Right cardiac atrium (tissue), 5 donors: Measurements from ENCODE around the gene OTUD7B. TPM values are rescaled to one million over a fixed set of nuclear protein-coding genes. Genes with fewer than 3 reads are reported as not detected.

Experiments
- ATAC-seq, 2 donors: fragments of 200-7000 bp; cut with Tn5 transposase; one replicate each; pipeline versions ENCODE4 v1.8.0 to v1.9.1; 2020; ENCODE audit warnings: moderate library complexity in 2 of 2, mild to moderate bottlenecking in 1 of 2
- DNase-seq, 3 donors: peaks; one replicate each; pipeline ENCODE4 v3.0.0-alpha.2; 2020
- H3K27ac ChIP-seq: one replicate; pipeline ENCODE4 v1.5.1; 2013; ENCODE audit warnings: mild to moderate bottlenecking, low read length, control low read depth, moderate library complexity
- H3K27me3 ChIP-seq: one replicate; pipeline ENCODE4 v1.6.1; 2013; ENCODE audit not compliant: control insufficient read depth, insufficient read depth
- H3K4me1 ChIP-seq: one replicate; pipeline ENCODE4 v1.6.1; 2013; ENCODE audit warnings: low read length; ENCODE audit not compliant: control insufficient read depth, insufficient read depth
- H3K4me3 ChIP-seq: one replicate; pipeline ENCODE4 v1.5.1; 2013; ENCODE audit warnings: low read length, control low read depth
- H3K9me3 ChIP-seq: one replicate; pipeline ENCODE4 v1.6.1; 2013; ENCODE audit warnings: low read length; ENCODE audit not compliant: control insufficient read depth
- WGBS: extraction: QIAGEN DNeasy Blood & Tissue Kit; methylation state at CpG from one replicate; pipeline ENCODE4 v1.1.7; 2013; 5-methylcytosine and 5-hydroxymethylcytosine counted together
- intact Hi-C, 4 donors: fragments of 100-400 bp; cut with DNase I; formaldehyde crosslinking; loops; one replicate each; pipeline versions ENCODE4 v1.11.0 to v1.14.0; 2022 to 2023
- polyA plus RNA-seq: library from polyadenylated mRNA; stranded (reverse); fragments of 200-250 nt; gene quantifications from one replicate; pipeline ENCODE4 v1.2.3, GENCODE V29; 2013
- total RNA-seq, 4 donors: library from RNA; stranded (reverse); fragmentation: NEBNext Ultra II Directional; extraction: Animal tissue kit (Norgen Biotek cat#: 25700); gene quantifications; one replicate each; pipeline ENCODE4 v1.2.1, GENCODE V29; 2021
- donor health status: healthy with polysubstance abuse.
- donor health status: DM: no; HTN: yes; CAD: no.
- donor health status: DM: no; HTN: no; CAD: no.
- donor health status: DM: no; HTN: yes; CAD: no; lungs with severe emphysema.
- donor health status: DM: yes; HTN: yes; CAD: no.

The OTUD7B gene
- total and polyA plus RNA-seq, 5 donors = 9.6 to 27.2 (median 26.2) TPM

- Histone ChIP-seq H3K9me3 (no peaks in the 10 kb centered on the region), H3K4me1 (no peaks in the 10 kb centered on the region), H3K27me3 (no peaks in the 10 kb centered on the region), H3K27ac (no peak overlapping the region), H3K4me3 (no peak overlapping the region)
- no peak for ATAC-seq
- 81% methylated on average over 6 of the region's 6 CpGs for WGBS
- DNase-seq = no peak
- intact Hi-C loops = no loop called here
Measured at GRCh38 chr1:150022357-150022756, 11.8 kb upstream of the OTUD7B start.

GRCh38 chr1:150021191-150021694 is 10.7 kb upstream of the OTUD7B start:
- intact Hi-C loops = no loop called here
- 62% methylated on average over 5 of the region's 5 CpGs for WGBS

GRCh38 chr1:150020711-150021110 is 10.2 kb upstream of the OTUD7B start:
- DNase-seq (no peak), ATAC-seq (no peak)
- no peaks in the 10 kb centered on the region for H3K27me3 ChIP-seq
- no peaks in the 10 kb centered on the region for H3K4me1 ChIP-seq
- WGBS = 92% methylated on average over 2 of the region's 2 CpGs
- H3K9me3 ChIP-seq = no peaks in the 10 kb centered on the region
- H3K27ac ChIP-seq = no peak overlapping the region
- intact Hi-C loops = no loop called here
- H3K4me3 ChIP-seq = no peak overlapping the region

More at GRCh38 chr1:150021191-150021694, 10.7 kb upstream of the OTUD7B start:
- H3K27ac ChIP-seq = no peak overlapping the region
- no peaks in the 10 kb centered on the region for H3K27me3 ChIP-seq
- peak; percentile 38 to 71 for ATAC-seq
- no peaks in the 10 kb centered on the region for H3K9me3 ChIP-seq
- H3K4me3 ChIP-seq = no peak overlapping the region
- DNase-seq = no peak
- no peaks in the 10 kb centered on the region for H3K4me1 ChIP-seq

GRCh38 chr1:150018165-150018564 is 7.6 kb upstream of the OTUD7B start:
- WGBS = 77% methylated on average over 4 of the region's 4 CpGs
- no peak overlapping the region for H3K4me3 ChIP-seq
- H3K9me3 ChIP-seq = no peaks in the 10 kb centered on the region
- H3K27ac ChIP-seq = no peak overlapping the region
- no peaks in the 10 kb centered on the region for H3K4me1 ChIP-seq
- ATAC-seq (no peak), DNase-seq (no peak)
- intact Hi-C loops = loop anchor here in 1 of 4 donors (10.0 kb wide), 1 partner anchor 47 kb away; the partner anchor contains the start of gene VPS45
- H3K27me3 ChIP-seq = no peaks in the 10 kb centered on the region

GRCh38 chr1:150017206-150017750 is 6.8 kb upstream of the OTUD7B start:
- Histone ChIP-seq H3K4me1 (no peaks in the 10 kb centered on the region), H3K27me3 (no peaks in the 10 kb centered on the region), H3K9me3 (no peaks in the 10 kb centered on the region), H3K4me3 (no peak overlapping the region), H3K27ac (no peak overlapping the region)
- no peak for ATAC-seq
- no peak for DNase-seq
- intact Hi-C loops = loop anchor here in 1 of 4 donors (10.0 kb wide), 1 partner anchor 48 kb away; the partner anchor contains the start of gene VPS45

- DNase-seq = no peak
- H3K4me1 ChIP-seq = no peaks in the 10 kb centered on the region
- intact Hi-C loops = loop anchor here in 1 of 4 donors (10.0 kb wide), 1 partner anchor 49 kb away; the partner anchor contains the start of gene VPS45
- no peaks in the 10 kb centered on the region for H3K9me3 ChIP-seq
- H3K4me3 ChIP-seq = no peak overlapping the region
- H3K27me3 ChIP-seq = no peaks in the 10 kb centered on the region
- ATAC-seq = no peak
- WGBS = 76% methylated on average over 4 of the region's 4 CpGs
- H3K27ac ChIP-seq = no peak overlapping the region
Measured at GRCh38 chr1:150015651-150016131, 5.2 kb upstream of the OTUD7B start.

GRCh38 chr1:150012611-150013010 is 2.1 kb upstream of the OTUD7B start:
- ATAC-seq = no peak
- intact Hi-C loops = loop anchor here in 1 of 4 donors (10.0 kb wide), 1 partner anchor 52 kb away; the partner anchor contains the start of gene VPS45
- H3K27me3 ChIP-seq = no peaks in the 10 kb centered on the region
- DNase-seq = no peak
- no peak overlapping the region for H3K4me3 ChIP-seq
- H3K4me1 ChIP-seq = no peaks in the 10 kb centered on the region
- H3K27ac ChIP-seq = no peak overlapping the region
- no peaks in the 10 kb centered on the region for H3K9me3 ChIP-seq
- WGBS = 89% methylated on average over 1 of the region's 1 CpG

- Histone ChIP-seq H3K27me3 (no peaks in the 10 kb centered on the region), H3K4me1 (no peaks in the 10 kb centered on the region), H3K9me3 (no peaks in the 10 kb centered on the region), H3K4me3 (peak overlapping the region; percentile 81), H3K27ac (peak overlapping the region; percentile 95)
- WGBS = under 1% methylated on average over 29 of the region's 29 CpGs
- intact Hi-C loops = loop anchor here in 1 of 4 donors (5.0 to 10.0 kb wide), 2 partner anchors 37 to 55 kb away; partner anchors contain the start of gene VPS45
- DNase-seq (peak in 1 of 3 donors; percentile 20), ATAC-seq (peak; percentile 53 to 71)
Measured at GRCh38 chr1:150009604-150010392, 728 bp downstream of the OTUD7B start.

GRCh38 chr1:150008699-150009098 is 1.8 kb downstream of the OTUD7B start:
- intact Hi-C loops = loop anchor here in 1 of 4 donors (5.0 kb wide), 1 partner anchor 36 kb away; no protein-coding TSS in a partner anchor
- 49% methylated on average over 6 of the region's 6 CpGs for WGBS
- Histone ChIP-seq H3K4me1 (no peaks in the 10 kb centered on the region), H3K4me3 (peak overlapping the region; percentile 81), H3K27ac (peak overlapping the region; percentile 52), H3K27me3 (no peaks in the 10 kb centered on the region), H3K9me3 (no peaks in the 10 kb centered on the region)
- no peak for ATAC-seq
- no peak for DNase-seq

- H3K27ac ChIP-seq = no peak overlapping the region
- H3K4me1 ChIP-seq = peaks cover 2% of the 10 kb centered on the region
- WGBS = 88% methylated on average over 4 of the region's 4 CpGs
- H3K27me3 ChIP-seq = no peaks in the 10 kb centered on the region
- no peaks in the 10 kb centered on the region for H3K9me3 ChIP-seq
- DNase-seq (no peak), ATAC-seq (no peak)
- no peak overlapping the region for H3K4me3 ChIP-seq
- intact Hi-C loops = loop anchor here in 1 of 4 donors (5.0 kb wide), 1 partner anchor 35 kb away; no protein-coding TSS in a partner anchor
Measured at GRCh38 chr1:150006881-150007421, 3.6 kb downstream of the OTUD7B start.
